Stimulated activated CD8-positive, alpha-beta memory T cell treated with anti-CD3 and anti-CD28 coated beads, Interleukin-7, amount 100 ng/mL, for 48 hours (primary cell): ENCODE data around the gene GGT5.

ENCODE experiments used
- DNase-seq, 2 donors: peaks; one replicate each; pipeline ENCODE4 v3.0.0-alpha.2; 2020; ENCODE audit warnings: low read depth in 1 of 2; ENCODE audit errors: extremely low read depth in 1 of 2

GGT5 gene

GRCh38 chr22:24170188-24170587, 74.7 kb downstream of the GGT5 start:
- no peak for DNase-seq
